GM12878 (cell line): Measurements from ENCODE around the gene C10orf67. TPM values are rescaled to one million over a fixed set of nuclear protein-coding genes. Genes with fewer than 3 reads are reported as not detected.

Experiments
- ATAC-seq: fragments of 200-7000 bp; cut with Tn5 transposase; 3 replicates; pipeline ENCODE4 v1.9.1; 2020; ENCODE audit warnings: mild to moderate bottlenecking, moderate library complexity
- BruUV-seq: library from RNA; stranded (reverse); fragments of 400-500 nt; replicated peaks from 2 replicates; lab custom pipeline; 2021; lab: Mats Ljungman, UMichigan
- CTCF ChIA-PET: fragments of 300-600 bp; sonication (Branson Sonifier 250); formaldehyde crosslinking; extraction: SDS; loops from one replicate; lab custom pipeline; 2021; ENCODE audit warnings: inconsistent platforms; lab: Yijun Ruan, JAX
- POLR2A ChIA-PET: fragments of 350-600 bp; formaldehyde crosslinking; extraction: SDS; loops from one replicate; lab custom pipeline; 2021; ENCODE audit warnings: inconsistent platforms; lab: Charles Lee
- RAD21 ChIA-PET: fragments of 300-600 bp; sonication (Branson Sonifier 250); formaldehyde crosslinking; loops from one replicate; lab custom pipeline; 2023; ENCODE audit warnings: antibody characterized with exemption; ENCODE audit not compliant: unreplicated experiment; lab: Charles Lee
- SMC1A ChIA-PET: fragments of 300-600 bp; sonication (Branson Sonifier 250); formaldehyde crosslinking; loops from one replicate; lab custom pipeline; 2023; ENCODE audit not compliant: unreplicated experiment, uncharacterized antibody; lab: Charles Lee
- DNase-seq: peaks from one replicate; pipeline ENCODE4 v3.0.0-alpha.2; 2011; ENCODE audit warnings: low read depth, low spot score
- FAIRE-seq: peaks from 3 replicates; lab custom pipeline; 2011; peaks lifted over from hg19 to GRCh38; lab: Jason Lieb, UNC
- H2AFZ ChIP-seq: 2 replicates; pipeline ENCODE4 v1.6.0; 2011; ENCODE audit warnings: low read depth, low read length, control low read depth; ENCODE audit not compliant: control insufficient read depth
- H3K27ac ChIP-seq: 2 replicates; pipeline ENCODE4 v1.5.1; 2011; ENCODE audit warnings: control low read depth; ENCODE audit not compliant: control insufficient read depth, insufficient read depth
- H3K27me3 ChIP-seq, 2 experiments: replicated peaks in 1 of 2; 2 replicates each; pipeline versions ENCODE4 v1.6.0 to v1.6.1; 2011; ENCODE audit warnings: low read length in 1 of 2; ENCODE audit not compliant: control insufficient read depth in 2 of 2, insufficient read depth in 2 of 2
- H3K36me3 ChIP-seq, 2 experiments: 2 replicates each; pipeline ENCODE4 v1.5.1; 2011; ENCODE audit warnings: low read length in 1 of 2; ENCODE audit not compliant: control insufficient read depth in 2 of 2, insufficient read depth in 2 of 2
- H3K4me1 ChIP-seq: 2 replicates; pipeline ENCODE4 v1.6.1; 2011; ENCODE audit warnings: mild to moderate bottlenecking, low read length, moderate library complexity, mixed read lengths; ENCODE audit not compliant: control insufficient read depth, insufficient read depth
- H3K4me2 ChIP-seq: 2 replicates; pipeline ENCODE4 v1.6.0; 2011; ENCODE audit warnings: control low read depth; ENCODE audit not compliant: control insufficient read depth, insufficient read depth
- H3K4me3 ChIP-seq: fragments of 200-600 bp; sonication (generic); 2 replicates; pipeline ENCODE4 v1.5.1; 2016
- H3K79me2 ChIP-seq: 2 replicates; pipeline ENCODE4 v1.6.0; 2011; ENCODE audit warnings: low read length; ENCODE audit not compliant: control insufficient read depth, insufficient read depth
- H3K9ac ChIP-seq: 2 replicates; pipeline ENCODE4 v1.8.0; 2011; ENCODE audit warnings: low read length, control low read depth, mixed read lengths; ENCODE audit not compliant: control insufficient read depth, insufficient read depth
- H3K9me3 ChIP-seq: replicated peaks from 3 replicates; pipeline ENCODE4 v1.5.1; 2011; ENCODE audit warnings: mild to moderate bottlenecking, low read length; ENCODE audit not compliant: control insufficient read depth, insufficient read depth
- H4K20me1 ChIP-seq: 2 replicates; pipeline ENCODE4 v1.6.0; 2011; ENCODE audit not compliant: control insufficient read depth, insufficient read depth
- POLR2AphosphoS5 ChIP-seq: IDR thresholded peaks from 2 replicates; pipeline ENCODE4 v1.6.1; 2011; ENCODE audit warnings: mild to moderate bottlenecking, low read length, inconsistent platforms
- TCF7 ChIP-seq: IDR thresholded peaks from 2 replicates; pipeline ENCODE4 v1.6.1; 2014; ENCODE audit warnings: antibody characterized with exemption, borderline replicate concordance
- WGBS: methylation state at CpG from one replicate; pipeline ENCODE4 v1.1.6; 2016; ENCODE audit warnings: low lambda C conversion rate; ENCODE audit not compliant: insufficient replicate concordance, insufficient coverage; ENCODE audit errors: missing lambda C conversion rate; 5-methylcytosine and 5-hydroxymethylcytosine counted together
- in situ Hi-C: fragments of 300-500 bp; cut with MboI; formaldehyde crosslinking; loops from 9 replicates; pipeline ENCODE4 v1.14.3; 2018; ENCODE audit warnings: mixed read lengths
- intact Hi-C: fragments of 100-400 bp; cut with micrococcal nuclease; formaldehyde crosslinking; loops from one replicate; pipeline ENCODE4 v1.14.2; 2022; ENCODE audit not compliant: unreplicated experiment
- polyA plus RNA-seq, 11 experiments: library from polyadenylated mRNA; depleted of rRNA in 4 of 11; unstranded in 6 of 11; stranded (reverse) in 5 of 11; fragments of >200 nt; fragmentation: Nextera tagmentation in 4 of 11; fragmentation: Illumina TruSeq in 1 of 11; extraction: Ambion mirVana in 4 of 11; extraction: Trizol in 1 of 11; gene quantifications; 1 replicate in 1 of 11; 2 replicates in 10 of 11; pipeline versions ENCODE4 v1.2.1 to v1.2.3, GENCODE V29; 2011 to 2016; ENCODE audit warnings: inconsistent platforms in 2 of 11, missing spikeins in 2 of 11, low read depth in 1 of 11
- total RNA-seq, 4 experiments: library from RNA; depleted of rRNA in 3 of 4; stranded (reverse); fragments of >200 nt in 3 of 4; fragmentation: Illumina TruSeq in 1 of 4; extraction: Trizol in 1 of 4; gene quantifications; 2 replicates each; pipeline versions ENCODE4 v1.2.1 to v1.2.3, GENCODE V29; 2013 to 2021
- TF ChIP-seq, protein P1 (sequence below): fragments of 450-650 bp; IDR thresholded peaks from 2 replicates; pipeline ENCODE4 v1.6.1; 2017; ENCODE audit warnings: mild to moderate bottlenecking, moderate library complexity

The C10orf67 gene
- total and polyA plus RNA-seq, 10 of the 15 experiments (the other 5 are each of a cell fraction or from before 2014, with no cell fraction given): 0.06 TPM; not detected in 9

DNA sequence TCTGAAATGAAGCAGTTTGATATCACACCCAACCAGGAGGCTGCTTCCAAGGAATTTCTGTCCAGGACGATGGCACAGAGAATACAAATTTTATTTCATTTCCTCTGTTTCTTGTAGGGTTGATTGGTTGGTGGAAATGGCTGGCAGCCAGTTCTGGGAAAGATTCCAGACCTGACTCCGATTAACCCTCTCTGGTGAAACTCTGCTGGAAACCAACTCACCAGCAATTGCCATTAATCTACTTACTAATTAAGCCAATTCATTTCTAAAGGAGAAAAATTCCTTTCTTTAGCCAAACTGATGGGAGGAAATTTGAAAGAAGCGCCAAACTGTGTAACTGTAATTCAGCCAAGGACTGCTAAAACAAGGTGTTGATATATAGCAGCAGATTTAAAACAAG, 141.8 kb downstream of the C10orf67 start:
- in situ Hi-C loops: no loop called here

More for the DNA sequence above, 141.8 kb downstream of the C10orf67 start:
- DNase-seq: no peak
- CTCF ChIA-PET: no interaction called here
- POLR2A ChIA-PET: no interaction called here
- Histone ChIP-seq H3K36me3 (no peaks in the 10 kb centered on the region), H3K4me1 (no peaks in the 10 kb centered on the region), H3K4me2 (no peak overlapping the region), H3K9ac (no peak overlapping the region), H3K27ac (no peak overlapping the region), H4K20me1 (no peaks in the 10 kb centered on the region), H3K27me3 (peaks cover 1 to 4% of the 10 kb centered on the region in 2 experiments; a peak in 3 of 4 replicates), H3K79me2 (no peaks in the 10 kb centered on the region), H3K4me3 (no peak overlapping the region), H3K9me3 (no peaks in the 10 kb centered on the region), H2AFZ (no peak overlapping the region)
- RAD21 ChIA-PET: no interaction called here
- ATAC-seq: no peak
- no peak for FAIRE-seq
- TF ChIP-seq, protein P1, sequence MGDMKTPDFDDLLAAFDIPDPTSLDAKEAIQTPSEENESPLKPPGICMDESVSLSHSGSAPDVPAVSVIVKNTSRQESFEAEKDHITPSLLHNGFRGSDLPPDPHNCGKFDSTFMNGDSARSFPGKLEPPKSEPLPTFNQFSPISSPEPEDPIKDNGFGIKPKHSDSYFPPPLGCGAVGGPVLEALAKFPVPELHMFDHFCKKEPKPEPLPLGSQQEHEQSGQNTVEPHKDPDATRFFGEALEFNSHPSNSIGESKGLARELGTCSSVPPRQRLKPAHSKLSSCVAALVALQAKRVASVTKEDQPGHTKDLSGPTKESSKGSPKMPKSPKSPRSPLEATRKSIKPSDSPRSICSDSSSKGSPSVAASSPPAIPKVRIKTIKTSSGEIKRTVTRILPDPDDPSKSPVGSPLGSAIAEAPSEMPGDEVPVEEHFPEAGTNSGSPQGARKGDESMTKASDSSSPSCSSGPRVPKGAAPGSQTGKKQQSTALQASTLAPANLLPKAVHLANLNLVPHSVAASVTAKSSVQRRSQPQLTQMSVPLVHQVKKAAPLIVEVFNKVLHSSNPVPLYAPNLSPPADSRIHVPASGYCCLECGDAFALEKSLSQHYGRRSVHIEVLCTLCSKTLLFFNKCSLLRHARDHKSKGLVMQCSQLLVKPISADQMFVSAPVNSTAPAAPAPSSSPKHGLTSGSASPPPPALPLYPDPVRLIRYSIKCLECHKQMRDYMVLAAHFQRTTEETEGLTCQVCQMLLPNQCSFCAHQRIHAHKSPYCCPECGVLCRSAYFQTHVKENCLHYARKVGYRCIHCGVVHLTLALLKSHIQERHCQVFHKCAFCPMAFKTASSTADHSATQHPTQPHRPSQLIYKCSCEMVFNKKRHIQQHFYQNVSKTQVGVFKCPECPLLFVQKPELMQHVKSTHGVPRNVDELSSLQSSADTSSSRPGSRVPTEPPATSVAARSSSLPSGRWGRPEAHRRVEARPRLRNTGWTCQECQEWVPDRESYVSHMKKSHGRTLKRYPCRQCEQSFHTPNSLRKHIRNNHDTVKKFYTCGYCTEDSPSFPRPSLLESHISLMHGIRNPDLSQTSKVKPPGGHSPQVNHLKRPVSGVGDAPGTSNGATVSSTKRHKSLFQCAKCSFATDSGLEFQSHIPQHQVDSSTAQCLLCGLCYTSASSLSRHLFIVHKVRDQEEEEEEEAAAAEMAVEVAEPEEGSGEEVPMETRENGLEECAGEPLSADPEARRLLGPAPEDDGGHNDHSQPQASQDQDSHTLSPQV: no peak
- TF ChIP-seq POLR2AphosphoS5 (no peak), TCF7 (no peak)
- intact Hi-C loops: no loop called here
- BruUV-seq: no TSS peak
- SMC1A ChIA-PET: no interaction called here
- WGBS: 10% methylated on average over 3 of the region's 3 CpGs
